K562 (cell line): ENCODE results near the gene LRGUK. TPM values are rescaled to one million over a fixed set of nuclear protein-coding genes. Genes with fewer than 3 reads are reported as not detected.
A peak's percentile ranks its signal among the peaks of the same experiment; 100 is the strongest.

ENCODE experiments used
- BCOR ChIP-seq: fragments of 450-650 bp; IDR thresholded peaks from 2 replicates; pipeline ENCODE4 v1.6.1; 2016
- CC2D1A ChIP-seq: fragments of 450-650 bp; IDR thresholded peaks from 2 replicates; pipeline ENCODE4 v1.6.1; 2017; ENCODE audit warnings: mild to moderate bottlenecking
- CREM ChIP-seq: IDR thresholded peaks from 2 replicates; pipeline ENCODE4 v1.6.1; 2014; ENCODE audit warnings: antibody characterized with exemption, low read depth
- EGR1 ChIP-seq: fragments of 450-650 bp; conservative IDR thresholded peaks from 2 replicates; pipeline ENCODE4 v1.6.1; 2017; ENCODE audit warnings: mild to moderate bottlenecking
- ESRRA ChIP-seq: fragments of 450-650 bp; IDR thresholded peaks from 2 replicates; pipeline ENCODE4 v1.6.1; 2014; ENCODE audit warnings: low read depth, mild to moderate bottlenecking, moderate library complexity, borderline replicate concordance
- ETV1 ChIP-seq: fragments of 450-650 bp; conservative IDR thresholded peaks from 2 replicates; pipeline ENCODE4 v1.6.1; 2016; ENCODE audit warnings: missing genetic modification characterization, control low read depth, low read depth, missing compliant biosample characterization
- ETV5 ChIP-seq: sonication (generic); formaldehyde crosslinking; IDR thresholded peaks from 2 replicates; pipeline ENCODE4 v1.4.0; 2020; ENCODE audit warnings: low read depth, mild to moderate bottlenecking, missing genetic modification reagents
- GABPB2 ChIP-seq: fragments of 250-450 bp; sonication (Bioruptor Pico); conservative IDR thresholded peaks from 2 replicates; pipeline ENCODE4 v1.5.1; 2021; ENCODE audit warnings: mild to moderate bottlenecking
- GTF2F1 ChIP-seq: IDR thresholded peaks from 2 replicates; pipeline ENCODE4 v1.6.1; 2011; ENCODE audit warnings: low read depth, low read length, improper control_type of control experiment
- HDGF ChIP-seq: fragments of 450-650 bp; IDR thresholded peaks from 2 replicates; pipeline ENCODE4 v1.6.1; 2016
- JUNB ChIP-seq: fragments of 450-650 bp; formaldehyde crosslinking; conservative IDR thresholded peaks from 2 replicates; pipeline ENCODE4 v1.4.0; 2020; ENCODE audit warnings: mild to moderate bottlenecking
- MYNN ChIP-seq, 2 experiments: sonication (generic); formaldehyde crosslinking in 1 of 2; IDR thresholded peaks; 2 replicates each; pipeline versions ENCODE4 v1.5.0 to v1.6.1; 2016 to 2020; ENCODE audit warnings: antibody characterized with exemption in 1 of 2, missing genetic modification reagents in 1 of 2
- PHB2 ChIP-seq: fragments of 450-650 bp; IDR thresholded peaks from 2 replicates; pipeline ENCODE4 v1.6.1; 2017; ENCODE audit warnings: low read depth
- RBFOX2 ChIP-seq: fragments of 200-400 bp; formaldehyde crosslinking; IDR thresholded peaks from 2 replicates; pipeline ENCODE4 v1.6.1; 2017; ENCODE audit warnings: low read depth, mild to moderate bottlenecking, low read length, moderate library complexity
- SRF ChIP-seq, 2 experiments: fragments of 250-450, 450-650 bp in 1 of 2; sonication (Bioruptor Pico) in 1 of 2; sonication (generic) in 1 of 2; formaldehyde crosslinking; IDR thresholded peaks; 2 replicates each; pipeline versions ENCODE4 v1.5.0 to v1.5.1; 2020 to 2022; ENCODE audit warnings: mild to moderate bottlenecking in 1 of 2, missing genetic modification reagents in 1 of 2
- TBP ChIP-seq: optimal IDR thresholded peaks from 2 replicates; pipeline ENCODE3; 2011; ENCODE audit warnings: low read depth, low read length, improper control_type of control experiment
- TEAD2 ChIP-seq: fragments of 450-650 bp; IDR thresholded peaks from 2 replicates; pipeline ENCODE4 v1.6.1; 2016; ENCODE audit warnings: missing genetic modification characterization, control low read depth, missing compliant biosample characterization
- ZBTB7A ChIP-seq: IDR thresholded peaks from 2 replicates; pipeline ENCODE4 v1.6.1; 2011; ENCODE audit warnings: low read depth, mild to moderate bottlenecking, low read length, moderate library complexity, borderline replicate concordance; ENCODE audit not compliant: control insufficient read depth
- ZFP36 ChIP-seq: fragments of 150-350 bp; IDR thresholded peaks from 2 replicates; pipeline ENCODE4 v1.6.1; 2018; ENCODE audit warnings: low read length, low read depth; ENCODE audit not compliant: partially characterized antibody
- ZNF212 ChIP-seq: fragments of 450-650 bp; formaldehyde crosslinking; IDR thresholded peaks from 2 replicates; pipeline ENCODE4 v1.4.0; 2020; ENCODE audit warnings: mild to moderate bottlenecking
- ZNF551 ChIP-seq: fragments of 250-450 bp; sonication (Bioruptor Pico); IDR thresholded peaks from 2 replicates; pipeline ENCODE4 v1.5.0; 2021; ENCODE audit warnings: mild to moderate bottlenecking, moderate library complexity
- ZNF76 ChIP-seq: fragments of 250-450 bp; sonication (Bioruptor Pico); IDR thresholded peaks from 2 replicates; pipeline ENCODE4 v1.4.0; 2020; ENCODE audit warnings: mild to moderate bottlenecking, moderate library complexity, borderline replicate concordance
- polyA plus RNA-seq, 8 experiments: library from polyadenylated mRNA; depleted of rRNA in 4 of 8; stranded (reverse) in 5 of 8; unstranded in 3 of 8; fragments of >200 nt; fragmentation: Nextera tagmentation in 2 of 8; fragmentation: Illumina TruSeq in 1 of 8; extraction: Ambion mirVana in 2 of 8; extraction: Trizol in 1 of 8; gene quantifications; 2 replicates each; pipeline versions ENCODE4 v1.2.1 to v1.2.3, GENCODE V29; 2011 to 2014; ENCODE audit warnings: inconsistent platforms in 1 of 8, missing spikeins in 1 of 8
- total RNA-seq, 7 experiments: library from RNA; depleted of rRNA in 6 of 7; stranded (reverse); fragments of >200 nt in 6 of 7; fragmentation: Illumina TruSeq in 2 of 7; extraction: Trizol in 2 of 7; gene quantifications; 2 replicates each; pipeline versions ENCODE4 v1.2.1 to v1.2.3, GENCODE V29; 2011 to 2021; ENCODE audit warnings: low replicate concordance in 1 of 7
- TF ChIP-seq, protein P1 (sequence below): sonication (generic); formaldehyde crosslinking; IDR thresholded peaks from 2 replicates; pipeline ENCODE4 v1.8.0; 2022; ENCODE audit warnings: mild to moderate bottlenecking, missing genetic modification reagents
- TF ChIP-seq, protein P2 (sequence below): fragments of 250-450 bp; sonication (Bioruptor Pico); IDR thresholded peaks from 2 replicates; pipeline ENCODE4 v1.8.0; 2021; ENCODE audit warnings: moderate library complexity, mild to moderate bottlenecking, inconsistent platforms

Gene LRGUK
- total and polyA plus RNA-seq, 9 of the 15 experiments (the other 6 are each of a cell fraction or from before 2014, with no cell fraction given) = 0.04 to 0.33 (median 0.18) TPM

DNA sequence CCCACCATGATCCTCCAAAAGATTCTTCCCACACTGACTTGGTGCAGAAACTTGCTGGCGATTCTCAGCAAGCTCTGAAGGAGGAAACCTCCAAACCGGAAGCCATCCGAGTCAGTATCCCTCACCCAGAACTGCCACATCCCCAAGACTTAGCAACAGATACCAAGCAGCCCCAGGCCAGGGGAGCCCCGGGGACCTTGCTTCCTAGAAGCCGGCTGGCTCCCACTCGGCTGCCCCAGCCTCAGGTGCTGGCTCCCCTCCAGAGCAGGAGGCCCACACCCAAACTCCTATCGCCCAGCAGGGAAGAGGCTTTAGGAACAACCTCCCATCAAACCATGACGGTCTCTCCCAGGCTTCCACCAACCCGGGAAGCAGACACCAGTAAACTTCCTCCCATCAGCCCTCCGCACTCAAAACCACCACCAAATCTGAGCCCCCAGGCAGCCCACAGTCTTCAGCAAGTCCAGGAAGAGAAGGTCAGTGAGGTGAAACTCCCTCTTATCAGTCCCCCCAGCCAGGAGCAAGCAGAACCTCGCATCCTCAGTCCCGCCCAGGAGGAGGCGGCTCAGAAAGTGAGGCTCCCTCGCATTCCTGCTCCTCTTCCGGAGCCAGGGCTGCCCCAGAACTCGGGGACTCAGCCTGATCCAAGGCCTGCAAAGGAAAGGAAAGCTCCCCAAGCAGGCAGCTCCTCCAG lies 82.3 kb downstream of the LRGUK start (continued):
- TF ChIP-seq ETV1 (tag) (peak; percentile 41), ZNF551 (CRISPR knock-in tag) (no peak), MYNN (IDR thresholded peaks at IDR 0.05) (0 out of 2 replicates have a peak, but pooled peaks have one; percentile 71), MYNN (CRISPR knock-in tag; IDR thresholded peaks at IDR 0.05) (no peak), BCOR (peak; percentile 54; the same call in 1 of the 2 replicates), ZNF76 (CRISPR knock-in tag) (no peak), ZBTB7A (peak; percentile 69; the same call in 1 of the 2 replicates), GTF2F1 (no peak), TEAD2 (tag) (no peak), CREM (peak; percentile 59), TBP (no peak), PHB2 (peak; percentile 77; the same call in 1 of the 2 replicates), ESRRA (peak; percentile 89), GABPB2 (CRISPR knock-in tag) (no peak), CC2D1A (peak; percentile 81; the same call in 1 of the 2 replicates), ETV5 (CRISPR knock-in tag) (peak; percentile 58; the same call in 1 of the 2 replicates), ZNF212 (CRISPR knock-in tag) (no peak), SRF (CRISPR knock-in tag; IDR thresholded peaks at IDR 0.05) (no peak), JUNB (no peak), RBFOX2 (peak; percentile 74), HDGF (no peak), EGR1 (peak; percentile 39; the same call in 1 of the 2 replicates), ZFP36 (peak; percentile 35)
- TF ChIP-seq, protein P1, sequence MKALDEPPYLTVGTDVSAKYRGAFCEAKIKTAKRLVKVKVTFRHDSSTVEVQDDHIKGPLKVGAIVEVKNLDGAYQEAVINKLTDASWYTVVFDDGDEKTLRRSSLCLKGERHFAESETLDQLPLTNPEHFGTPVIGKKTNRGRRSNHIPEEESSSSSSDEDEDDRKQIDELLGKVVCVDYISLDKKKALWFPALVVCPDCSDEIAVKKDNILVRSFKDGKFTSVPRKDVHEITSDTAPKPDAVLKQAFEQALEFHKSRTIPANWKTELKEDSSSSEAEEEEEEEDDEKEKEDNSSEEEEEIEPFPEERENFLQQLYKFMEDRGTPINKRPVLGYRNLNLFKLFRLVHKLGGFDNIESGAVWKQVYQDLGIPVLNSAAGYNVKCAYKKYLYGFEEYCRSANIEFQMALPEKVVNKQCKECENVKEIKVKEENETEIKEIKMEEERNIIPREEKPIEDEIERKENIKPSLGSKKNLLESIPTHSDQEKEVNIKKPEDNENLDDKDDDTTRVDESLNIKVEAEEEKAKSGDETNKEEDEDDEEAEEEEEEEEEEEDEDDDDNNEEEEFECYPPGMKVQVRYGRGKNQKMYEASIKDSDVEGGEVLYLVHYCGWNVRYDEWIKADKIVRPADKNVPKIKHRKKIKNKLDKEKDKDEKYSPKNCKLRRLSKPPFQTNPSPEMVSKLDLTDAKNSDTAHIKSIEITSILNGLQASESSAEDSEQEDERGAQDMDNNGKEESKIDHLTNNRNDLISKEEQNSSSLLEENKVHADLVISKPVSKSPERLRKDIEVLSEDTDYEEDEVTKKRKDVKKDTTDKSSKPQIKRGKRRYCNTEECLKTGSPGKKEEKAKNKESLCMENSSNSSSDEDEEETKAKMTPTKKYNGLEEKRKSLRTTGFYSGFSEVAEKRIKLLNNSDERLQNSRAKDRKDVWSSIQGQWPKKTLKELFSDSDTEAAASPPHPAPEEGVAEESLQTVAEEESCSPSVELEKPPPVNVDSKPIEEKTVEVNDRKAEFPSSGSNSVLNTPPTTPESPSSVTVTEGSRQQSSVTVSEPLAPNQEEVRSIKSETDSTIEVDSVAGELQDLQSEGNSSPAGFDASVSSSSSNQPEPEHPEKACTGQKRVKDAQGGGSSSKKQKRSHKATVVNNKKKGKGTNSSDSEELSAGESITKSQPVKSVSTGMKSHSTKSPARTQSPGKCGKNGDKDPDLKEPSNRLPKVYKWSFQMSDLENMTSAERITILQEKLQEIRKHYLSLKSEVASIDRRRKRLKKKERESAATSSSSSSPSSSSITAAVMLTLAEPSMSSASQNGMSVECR (CRISPR knock-in tag) = no peak
- TF ChIP-seq, protein P2, sequence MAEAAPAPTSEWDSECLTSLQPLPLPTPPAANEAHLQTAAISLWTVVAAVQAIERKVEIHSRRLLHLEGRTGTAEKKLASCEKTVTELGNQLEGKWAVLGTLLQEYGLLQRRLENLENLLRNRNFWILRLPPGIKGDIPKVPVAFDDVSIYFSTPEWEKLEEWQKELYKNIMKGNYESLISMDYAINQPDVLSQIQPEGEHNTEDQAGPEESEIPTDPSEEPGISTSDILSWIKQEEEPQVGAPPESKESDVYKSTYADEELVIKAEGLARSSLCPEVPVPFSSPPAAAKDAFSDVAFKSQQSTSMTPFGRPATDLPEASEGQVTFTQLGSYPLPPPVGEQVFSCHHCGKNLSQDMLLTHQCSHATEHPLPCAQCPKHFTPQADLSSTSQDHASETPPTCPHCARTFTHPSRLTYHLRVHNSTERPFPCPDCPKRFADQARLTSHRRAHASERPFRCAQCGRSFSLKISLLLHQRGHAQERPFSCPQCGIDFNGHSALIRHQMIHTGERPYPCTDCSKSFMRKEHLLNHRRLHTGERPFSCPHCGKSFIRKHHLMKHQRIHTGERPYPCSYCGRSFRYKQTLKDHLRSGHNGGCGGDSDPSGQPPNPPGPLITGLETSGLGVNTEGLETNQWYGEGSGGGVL = no peak
- TF ChIP-seq, all 486 proteins: peak for 86
